HT-29 (cell line): ENCODE results near the gene AUP1. TPM values are rescaled to one million over a fixed set of nuclear protein-coding genes. Genes with fewer than 3 reads are reported as not detected.

ENCODE experiments used
- DNase-seq: peaks from one replicate; pipeline ENCODE4 v3.0.0-alpha.2; 2015; ENCODE audit warnings: low spot score
- total RNA-seq: library from RNA; depleted of rRNA; stranded (reverse); fragments of >200 nt; shearing (Covaris generic); gene quantifications from 2 replicates; pipeline ENCODE4 v1.2.3, GENCODE V29; 2014

AUP1 gene
- total RNA-seq, 1 experiment from 2014 or later = 224 TPM

DNA sequence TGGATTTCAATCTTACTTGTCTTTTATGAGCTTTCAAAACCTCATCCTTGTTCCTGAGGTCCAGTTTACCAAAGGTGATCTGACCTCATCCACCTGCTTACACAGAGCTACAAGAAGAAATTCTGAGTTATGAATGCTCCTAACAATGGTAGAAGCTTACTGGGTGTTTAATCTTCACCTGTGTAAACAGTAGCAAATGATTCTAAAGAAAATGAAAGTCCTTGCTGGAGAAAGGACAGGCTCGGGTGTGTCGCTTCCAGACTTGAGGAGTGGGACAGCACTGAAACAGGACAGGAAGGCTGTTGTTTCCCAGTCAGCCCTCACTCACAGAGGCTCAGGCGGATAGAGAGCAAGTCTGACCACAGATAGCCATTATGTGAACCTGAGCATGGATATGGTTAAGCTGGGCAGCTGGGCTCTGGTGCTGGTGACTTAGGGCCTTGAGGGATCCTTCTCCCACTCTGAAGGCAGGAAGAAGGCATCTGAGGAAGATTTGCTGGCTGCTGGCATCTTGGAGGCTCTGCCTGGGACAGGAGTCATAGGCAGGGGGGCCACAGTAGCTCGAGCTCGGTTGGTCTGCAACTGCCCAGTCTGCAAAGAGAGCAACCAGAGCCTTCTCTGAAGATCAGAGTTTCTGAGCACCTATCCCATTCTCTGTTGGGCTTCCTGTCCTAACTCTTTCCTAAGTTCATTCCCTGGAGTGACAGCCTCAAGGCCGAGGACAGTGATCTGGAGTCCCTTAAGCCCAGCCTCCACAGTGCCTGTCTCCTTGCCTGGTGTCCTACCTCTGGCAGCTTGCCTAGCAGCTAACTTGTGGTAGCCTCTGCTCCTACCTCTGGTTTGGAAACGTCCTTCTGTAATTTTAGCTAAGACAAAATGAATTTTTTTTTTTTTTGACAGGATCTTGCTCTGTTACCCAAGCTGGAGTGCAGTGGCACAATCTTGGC lies 29.1 kb upstream of the AUP1 start:
- DNase-seq = no peak

DNA sequence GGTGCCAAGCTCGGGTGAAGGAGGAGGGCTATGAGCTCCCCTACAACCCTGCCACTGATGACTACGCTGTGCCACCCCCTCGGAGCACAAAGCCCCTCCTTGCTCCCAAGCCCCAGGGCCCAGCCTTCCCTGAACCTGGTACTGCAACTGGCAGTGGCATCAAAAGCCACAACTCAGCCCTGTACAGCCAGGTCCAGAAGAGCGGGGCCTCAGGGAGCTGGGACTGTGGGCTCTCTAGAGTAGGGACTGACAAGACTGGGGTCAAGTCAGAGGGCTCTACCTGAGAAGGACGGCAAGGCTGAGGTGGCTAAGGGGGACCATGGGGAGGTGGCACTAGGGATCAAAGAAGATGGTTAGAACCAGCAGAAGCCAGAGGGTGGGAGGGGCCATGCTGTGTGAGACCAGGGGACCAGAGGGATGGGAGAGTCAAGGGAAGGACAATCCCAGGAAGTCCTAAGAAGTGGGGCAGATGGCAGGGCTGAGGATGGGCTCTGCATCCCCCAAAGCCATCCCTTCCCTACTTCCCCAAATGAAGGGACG lies 27.4 kb upstream of the AUP1 start:
- no peak for DNase-seq

DNA sequence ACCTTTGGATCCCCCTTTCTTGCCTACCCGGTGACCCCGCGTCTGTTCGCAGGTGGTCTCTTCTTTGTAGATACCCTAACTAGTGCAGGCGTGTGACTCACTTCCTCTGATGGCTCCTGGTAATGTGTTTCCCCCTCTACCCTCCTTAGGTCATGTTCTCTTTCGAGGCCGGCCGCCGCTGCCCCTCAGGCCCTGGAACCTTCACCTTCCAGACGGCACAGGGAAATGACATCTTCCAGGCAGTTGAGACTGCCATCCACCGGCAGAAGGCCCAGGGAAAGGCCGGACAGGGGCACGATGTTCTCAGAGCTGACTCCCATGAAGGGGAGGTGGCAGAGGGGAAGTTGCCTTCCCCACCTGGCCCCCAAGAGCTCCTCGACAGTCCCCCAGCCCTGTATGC lies 26.7 kb upstream of the AUP1 start:
- no peak for DNase-seq

DNA sequence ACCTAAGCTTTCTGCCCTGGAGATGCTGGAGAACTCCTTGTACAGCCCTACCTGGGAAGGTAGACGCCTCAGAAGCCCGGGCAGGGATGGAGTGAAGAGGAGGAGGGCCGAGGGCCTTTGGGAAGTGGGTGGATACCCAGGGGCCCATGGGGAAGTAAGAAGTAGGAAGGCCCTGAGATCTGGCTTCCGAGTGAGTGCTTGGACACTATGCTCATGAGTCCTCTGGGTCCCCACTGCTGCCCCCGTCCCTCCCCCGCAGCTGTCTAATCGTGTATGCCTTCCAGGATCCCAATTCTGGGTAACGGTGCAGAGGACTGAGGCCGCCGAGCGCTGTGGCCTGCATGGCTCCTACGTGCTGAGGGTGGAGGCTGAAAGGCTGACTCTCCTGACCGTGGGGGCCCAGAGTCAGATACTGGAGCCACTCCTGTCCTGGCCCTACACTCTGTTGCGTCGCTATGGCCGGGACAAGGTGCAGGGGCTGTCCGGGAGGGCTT lies 26.2 kb upstream of the AUP1 start:
- DNase-seq = no peak

DNA sequence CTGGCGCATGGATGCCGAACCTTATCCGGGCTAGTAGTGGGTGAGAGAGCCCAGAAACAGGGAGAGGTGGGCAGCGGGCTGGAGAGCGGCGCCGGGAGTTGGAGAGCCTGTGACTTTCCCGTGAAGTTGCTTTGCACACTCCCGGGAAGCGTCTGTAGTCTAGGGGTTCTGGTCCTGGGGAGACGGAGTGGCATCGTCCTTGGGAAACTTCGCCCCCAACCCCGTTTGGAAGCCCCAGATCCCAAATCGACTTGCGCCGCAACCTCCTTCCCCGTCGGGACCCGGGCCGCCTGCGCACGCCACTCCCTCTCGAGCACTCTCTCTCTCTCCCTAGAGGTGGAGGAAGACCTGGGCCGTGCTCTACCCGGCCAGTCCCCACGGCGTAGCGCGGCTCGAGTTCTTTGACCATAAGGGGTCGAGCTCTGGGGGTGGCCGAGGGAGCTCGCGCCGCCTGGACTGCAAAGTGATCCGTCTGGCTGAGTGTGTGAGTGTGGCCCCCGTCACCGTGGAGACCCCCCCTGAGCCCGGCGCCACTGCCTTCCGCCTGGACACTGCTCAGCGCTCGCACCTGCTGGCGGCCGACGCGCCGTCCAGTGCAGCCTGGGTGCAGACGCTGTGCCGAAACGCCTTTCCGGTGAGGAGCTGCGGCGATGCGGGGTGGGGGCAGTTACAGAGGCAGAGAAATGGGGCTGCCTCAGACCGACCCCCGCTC lies 25.5 kb upstream of the AUP1 start:
- DNase-seq = peak; percentile 69

DNA sequence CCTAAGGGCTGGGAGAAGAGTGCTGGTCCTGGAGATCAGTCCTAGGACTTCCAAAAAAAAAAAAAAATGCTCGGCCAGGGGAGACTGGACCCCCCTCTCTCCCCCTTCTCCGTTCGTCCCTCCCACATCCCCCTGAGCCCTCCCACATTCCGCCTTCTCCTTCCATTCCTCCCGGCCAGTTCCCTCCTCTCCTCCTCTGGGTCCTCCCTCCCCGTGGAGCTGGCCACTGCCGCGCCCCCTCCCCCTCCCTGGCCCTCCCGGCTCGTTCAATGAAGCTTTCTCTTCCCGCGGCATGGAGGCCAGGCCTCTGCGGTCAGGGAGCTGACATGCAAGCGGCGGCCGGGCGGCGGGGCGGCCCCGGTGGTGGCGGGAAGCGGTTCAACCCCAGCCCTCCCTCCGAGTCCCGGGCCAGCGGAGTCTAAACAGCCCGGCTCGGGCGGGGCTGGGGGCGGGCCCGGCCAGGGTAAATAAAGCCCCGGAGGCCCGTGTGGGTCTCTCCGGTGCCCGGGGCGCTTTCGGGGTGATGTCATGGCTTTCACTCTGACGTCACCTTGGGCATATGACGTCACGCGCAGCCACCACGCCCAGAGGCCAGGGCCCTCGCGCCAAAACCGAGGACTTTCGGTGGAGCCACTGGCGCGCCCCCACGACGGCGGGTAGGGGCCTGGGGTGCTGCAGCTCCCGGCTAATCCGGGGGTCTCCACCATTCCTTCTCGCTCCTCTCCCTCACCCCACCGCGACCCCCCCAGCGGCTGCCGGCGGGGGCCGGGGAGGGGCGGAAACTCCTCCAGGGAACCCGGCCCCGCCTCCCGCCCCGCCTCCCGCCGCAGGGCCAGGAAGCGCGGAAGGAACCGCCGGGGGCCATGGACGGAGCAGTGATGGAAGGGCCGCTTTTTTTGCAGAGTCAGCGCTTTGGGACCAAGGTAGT lies 24.6 kb upstream of the AUP1 start, which contains the start of the genes DOK1 and LOXL3:
DOK1 (plus strand) TSS at position 829 of the 928 bp plus-strand sequence; CDS start at position 864, 35 bp downstream.
LOXL3 (minus strand) TSS at position 51 of the 928 bp plus-strand sequence. CDS start 1,308 bp downstream, outside the sequence.
- DNase-seq = peak; percentile 48

DNA sequence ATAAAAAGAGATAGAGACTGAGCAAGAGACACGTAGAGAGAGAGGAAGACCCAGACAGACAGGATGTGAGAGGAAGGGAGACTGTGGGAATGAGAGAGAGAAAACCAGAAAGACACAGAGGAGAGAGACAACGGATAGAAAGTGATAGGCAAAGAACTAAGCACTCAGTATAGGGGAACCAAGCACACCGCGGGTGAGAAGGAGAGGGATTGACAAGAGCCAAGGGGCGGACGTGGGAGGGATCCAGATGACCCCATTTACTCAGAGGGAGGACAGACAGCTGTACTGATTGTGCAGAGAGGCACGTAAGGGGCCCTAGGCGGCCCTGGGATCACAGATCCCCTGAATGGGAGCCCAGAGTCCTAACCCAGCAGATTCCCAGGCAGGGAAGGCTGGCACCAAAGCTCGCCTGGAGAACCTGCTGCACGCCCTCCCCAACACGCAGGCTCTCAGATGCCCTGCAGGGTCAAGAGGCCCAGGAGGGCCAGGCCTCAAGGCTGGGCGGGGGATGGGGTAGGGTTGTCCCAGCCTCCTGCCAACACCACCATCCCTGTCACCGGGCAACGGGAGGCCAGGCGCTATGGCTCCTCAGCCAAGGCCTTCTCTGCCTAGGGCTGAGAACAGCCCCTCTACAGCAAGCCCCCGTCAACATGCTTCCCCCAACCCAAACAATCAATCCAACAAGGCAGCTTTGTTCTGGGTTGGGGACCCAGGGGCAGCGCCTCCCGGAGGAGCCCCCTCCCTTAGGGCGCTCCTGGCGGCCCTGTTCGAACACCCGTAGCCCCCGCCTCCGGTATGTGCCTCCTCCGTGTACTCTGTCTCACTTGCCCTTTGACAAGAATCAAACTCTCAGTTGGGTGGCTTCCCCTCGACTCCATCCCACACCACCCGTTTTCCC lies 23.7 kb upstream of the AUP1 start:
- DNase-seq = no peak

DNA sequence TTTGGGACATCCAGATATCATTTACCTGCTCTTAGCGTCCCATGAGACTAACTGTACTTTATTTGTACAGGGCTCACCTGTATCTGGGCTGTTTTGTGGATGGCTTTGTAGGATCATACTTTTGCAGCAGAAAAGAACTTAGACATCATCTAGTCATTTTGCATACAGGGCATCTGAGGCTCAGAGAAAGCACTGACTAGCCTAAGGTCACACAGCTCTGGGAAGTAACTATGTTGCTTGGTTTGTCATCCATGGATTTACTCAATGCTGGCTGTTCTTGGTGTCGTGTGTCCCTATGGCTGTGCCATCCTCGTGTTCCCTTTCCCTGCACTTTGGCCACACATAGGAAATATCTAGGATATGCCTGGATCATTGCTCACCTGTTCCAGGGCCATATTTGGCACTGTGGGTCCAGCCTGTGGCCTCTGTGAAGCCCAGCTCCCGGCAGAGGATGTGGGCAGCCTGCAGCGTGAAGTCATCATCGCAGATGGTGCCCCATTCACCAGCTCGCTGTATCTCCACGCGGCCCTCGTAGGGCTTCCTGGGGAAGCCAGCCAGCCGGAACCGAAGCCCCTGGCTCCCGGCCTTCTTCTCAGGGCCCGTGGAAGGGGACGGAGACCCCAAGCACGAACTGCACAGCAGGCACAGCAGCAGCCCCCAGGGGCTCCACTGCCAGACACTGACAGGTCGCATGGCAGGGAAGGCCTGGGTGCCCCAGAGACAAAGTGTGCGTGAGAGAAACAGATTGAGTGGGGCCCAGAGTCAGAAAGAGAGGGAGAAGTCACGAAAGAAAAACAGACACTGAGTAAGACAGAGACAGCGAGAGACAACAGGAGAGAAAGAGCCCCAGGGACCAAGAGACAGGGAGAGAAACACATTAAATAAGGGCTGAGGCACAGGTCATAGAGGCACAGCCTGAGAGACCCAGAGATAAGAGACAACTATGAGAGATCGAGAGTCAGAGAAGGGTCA lies 22.7 kb upstream of the AUP1 start:
- DNase-seq = no peak

DNA sequence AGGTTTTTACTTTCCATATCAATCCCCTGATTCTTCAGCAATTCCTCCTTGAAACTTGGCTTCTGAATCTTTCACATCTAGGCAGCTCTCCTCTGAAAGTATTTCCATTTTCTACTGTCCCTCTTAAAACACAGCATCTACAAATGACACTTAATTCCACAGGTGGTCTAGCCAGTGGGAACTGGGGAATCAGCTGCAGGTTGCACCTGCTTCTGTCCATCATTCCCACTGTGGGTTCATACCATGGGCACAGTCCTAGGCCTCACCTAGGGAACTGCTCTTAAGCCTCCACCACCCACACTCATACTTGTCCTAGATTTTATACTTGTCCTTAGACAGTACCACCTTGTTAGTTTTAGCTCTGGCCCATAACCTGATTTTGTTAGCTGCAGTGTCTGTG lies 22.0 kb upstream of the AUP1 start:
- DNase-seq = no peak

DNA sequence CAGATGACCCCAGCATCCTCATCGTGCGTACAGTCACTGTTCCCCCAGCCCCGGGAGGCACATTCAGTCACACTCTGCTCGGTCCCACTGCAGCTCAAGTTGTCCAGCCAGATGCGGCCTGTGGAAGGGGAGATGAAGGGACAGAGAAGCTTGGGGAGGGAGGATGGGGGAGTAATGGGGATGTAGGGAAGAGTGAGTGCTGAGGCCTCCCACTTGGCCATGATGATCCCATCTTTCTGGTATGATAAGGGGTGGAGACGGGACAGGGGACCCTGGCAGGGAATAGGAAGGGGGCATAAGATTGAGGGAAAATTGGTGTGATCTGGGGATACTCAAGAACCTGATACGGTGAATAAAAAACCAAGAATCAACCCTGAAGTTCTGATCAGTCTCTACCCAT lies 20.7 kb upstream of the AUP1 start:
- DNase-seq = no peak

DNA sequence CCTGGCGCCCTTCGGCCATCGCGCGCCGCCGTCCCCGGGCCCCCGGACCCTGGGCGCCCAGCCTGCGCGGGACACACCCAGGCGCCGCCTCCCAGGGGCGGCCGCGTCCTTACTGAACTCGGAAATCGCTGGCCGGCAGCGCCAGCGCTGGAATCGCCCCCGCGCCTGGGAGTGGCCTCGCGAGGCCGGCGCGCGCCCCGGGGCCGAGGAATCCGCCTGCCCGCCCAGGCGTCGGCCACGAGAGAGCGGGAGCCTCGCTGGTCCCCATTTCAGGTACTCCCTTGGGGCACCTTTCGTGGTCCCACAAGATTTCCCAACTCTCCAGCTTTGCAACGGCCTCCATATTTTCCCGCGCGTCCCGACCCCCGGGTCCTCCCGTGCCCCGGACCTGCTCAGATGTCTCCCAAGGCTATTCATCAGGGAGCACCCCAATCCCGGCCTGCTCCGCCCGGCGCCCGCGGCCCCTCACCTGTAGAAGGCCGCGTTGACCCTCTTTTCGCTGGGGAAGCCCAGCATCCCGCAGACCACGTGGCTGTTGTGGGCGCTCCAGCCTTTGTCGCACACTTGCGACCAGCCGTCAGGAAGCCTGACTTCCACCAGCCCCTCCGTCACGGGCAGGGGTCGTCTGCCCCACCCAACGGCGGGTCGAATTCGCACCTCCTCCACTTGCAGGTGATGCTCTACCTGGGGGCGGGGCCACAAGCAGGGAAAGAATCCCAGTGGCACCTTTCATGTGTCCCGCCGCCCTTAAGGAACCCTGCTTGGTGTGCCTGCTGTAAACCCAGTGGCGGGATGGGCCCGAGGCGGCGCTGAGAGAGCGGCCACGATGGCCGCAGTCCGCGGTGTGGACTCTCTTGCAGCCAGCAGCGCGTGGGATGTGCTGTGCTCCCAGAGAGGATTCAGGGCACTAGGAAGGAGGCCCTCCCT lies 19.7 kb upstream of the AUP1 start:
- peak; percentile 41 for DNase-seq

DNA sequence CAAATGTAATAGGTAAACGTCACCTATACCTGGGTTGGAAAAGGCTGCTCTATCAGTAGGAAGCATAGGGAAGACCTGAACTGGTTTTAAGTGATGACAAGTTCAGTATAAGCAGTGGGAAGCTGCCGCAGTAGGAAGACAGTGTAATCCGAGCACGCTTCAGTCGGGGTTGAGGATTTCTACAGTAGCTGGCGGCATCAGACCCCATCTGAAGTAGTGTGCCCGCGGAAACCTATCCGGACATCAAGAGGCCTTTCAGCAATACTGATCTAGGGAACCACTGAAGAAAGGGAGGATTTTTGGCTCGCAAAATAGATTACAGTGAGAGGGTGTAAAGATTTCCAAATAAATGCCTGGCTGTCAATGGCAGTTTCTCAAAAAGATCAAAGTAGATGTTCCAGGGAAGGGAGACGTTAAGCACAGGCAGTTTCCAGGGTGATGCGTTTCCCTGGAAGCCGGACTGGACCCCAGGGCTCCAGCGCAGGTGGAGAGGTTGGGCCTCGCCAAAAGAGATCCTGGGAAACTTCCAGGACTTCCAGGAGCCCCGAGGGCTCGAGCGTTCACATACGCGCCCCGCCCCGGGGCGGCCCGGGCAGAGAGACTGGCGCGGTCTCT lies 18.9 kb upstream of the AUP1 start:
- no peak for DNase-seq

DNA sequence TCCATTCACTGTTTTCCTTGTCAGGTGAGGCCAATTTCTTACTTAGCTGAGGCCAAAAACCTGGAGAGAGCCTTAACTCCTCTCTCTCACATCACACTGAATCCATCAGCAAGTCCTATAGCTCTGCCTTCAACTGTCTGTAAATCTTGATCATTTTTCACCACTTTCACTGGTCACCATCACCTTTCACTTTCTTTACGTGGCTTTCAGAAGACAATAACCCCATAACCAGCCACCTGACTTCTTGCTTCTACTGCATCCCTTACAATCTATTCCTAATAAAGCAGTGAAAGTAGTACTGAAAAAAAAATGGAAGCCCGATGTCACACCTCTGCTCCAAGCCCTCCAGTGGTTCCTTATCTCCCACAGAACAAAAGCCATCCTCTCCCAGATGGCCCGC lies 16.5 kb upstream of the AUP1 start:
- DNase-seq = no peak

DNA sequence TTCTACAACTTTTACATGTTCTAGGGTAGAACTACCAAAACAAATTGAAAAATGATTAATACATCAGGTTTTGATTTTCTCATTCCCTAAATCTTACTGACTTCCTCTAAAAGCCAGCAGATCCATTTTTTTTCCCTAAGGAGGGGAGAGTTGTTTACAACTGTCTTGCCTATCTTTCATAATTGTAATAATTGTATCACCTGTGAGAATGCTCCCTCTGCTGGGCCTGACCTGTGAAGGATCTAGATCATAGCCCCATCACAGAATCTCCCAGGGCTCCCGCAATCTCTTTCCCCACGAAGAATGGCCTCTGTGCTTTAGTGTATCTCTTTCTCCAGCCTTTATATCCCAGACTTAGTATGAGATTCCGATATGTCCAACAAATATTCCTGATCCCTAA lies 15.1 kb upstream of the AUP1 start:
- peak; percentile 40 for DNase-seq

DNA sequence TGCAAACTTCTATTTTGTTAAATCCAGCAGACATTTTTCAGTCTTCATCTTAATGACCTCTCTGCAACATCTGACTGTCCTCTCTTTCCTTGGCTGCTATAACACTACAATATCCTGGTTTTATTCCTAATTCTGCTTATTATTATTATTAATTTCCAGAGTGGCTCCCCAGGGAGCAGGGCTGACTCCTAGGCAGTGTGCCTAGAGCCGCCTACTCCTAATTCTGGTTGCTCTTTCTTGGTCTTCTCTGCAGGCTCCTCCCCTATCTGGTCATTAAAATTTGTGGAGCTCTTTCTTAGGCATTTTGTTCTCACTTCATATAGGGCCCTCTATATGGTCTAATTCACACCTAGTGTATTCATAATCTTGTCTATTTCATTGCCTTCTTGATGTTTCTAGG lies 13.5 kb upstream of the AUP1 start:
- DNase-seq = no peak

DNA sequence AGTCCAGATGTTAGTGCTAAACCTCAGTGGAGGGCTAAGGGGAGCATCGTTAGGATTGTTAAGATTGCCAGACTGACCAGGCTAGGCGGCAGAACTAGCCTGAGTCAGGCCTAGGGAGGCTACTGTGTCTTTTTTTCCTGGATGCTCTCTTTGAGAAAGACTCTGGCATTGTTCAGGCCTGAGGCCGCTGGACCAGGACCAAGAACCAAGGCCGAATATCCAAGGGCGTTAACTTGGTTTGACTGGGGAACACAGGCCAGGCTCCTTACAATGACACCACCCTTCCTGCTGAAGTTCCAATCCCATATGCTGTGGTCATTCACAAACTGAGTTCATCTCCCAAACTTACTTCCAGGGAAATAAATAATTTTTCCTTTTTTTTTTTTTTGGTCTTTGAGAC lies 10.8 kb upstream of the AUP1 start:
- DNase-seq = no peak

DNA sequence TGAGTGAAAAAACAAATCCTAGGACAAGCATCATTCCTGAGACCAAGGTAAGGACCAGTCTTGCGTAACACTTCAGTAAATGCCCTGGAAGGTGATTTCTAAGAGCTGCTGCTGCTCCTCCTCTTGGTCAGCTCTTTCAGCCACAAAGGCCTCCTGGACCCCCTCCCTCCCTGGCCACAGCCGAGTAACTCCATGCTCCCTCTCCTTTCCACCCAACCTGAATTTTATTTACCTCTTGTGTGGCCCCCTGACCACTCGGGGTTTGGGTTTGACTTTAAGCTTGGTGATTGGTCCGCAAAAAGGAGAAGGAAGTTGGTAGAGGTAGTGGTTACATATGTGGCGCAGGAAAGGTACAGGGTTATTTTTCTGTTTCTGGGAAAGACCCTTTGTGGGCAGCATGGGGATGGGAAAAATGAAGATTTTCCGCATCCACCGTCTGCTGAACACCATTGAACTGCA lies 9.4 kb upstream of the AUP1 start:
- DNase-seq = no peak
